Caki2 (cell line): Measurements from ENCODE around the gene PRKRA. TPM values are rescaled to one million over a fixed set of nuclear protein-coding genes. Genes with fewer than 3 reads are reported as not detected.
"Not testable (repeated sequence)": the region's sequence is repeated elsewhere in the genome, so short reads cannot be mapped to it uniquely, and the experiment has no call there.

Source experiments
- DNase-seq: peaks from one replicate; pipeline ENCODE4 v3.0.0-alpha.2; 2015; ENCODE audit warnings: low read depth
- in situ Hi-C: cut with HindIII; loops from 2 replicates; pipeline ENCODE4 v1.10.0; 2016; ENCODE audit warnings: low sequenced_read_pairs, low pct_unique_long_range_greater_than_20kb, mixed read lengths
- total RNA-seq: library from RNA; depleted of rRNA; stranded (reverse); fragments of >200 nt; shearing (Covaris generic); gene quantifications from 2 replicates; pipeline ENCODE4 v1.2.3, GENCODE V29; 2014; ENCODE audit warnings: low replicate concordance

The PRKRA gene
- total RNA-seq, 1 experiment from 2014 or later, result 98.5 TPM

DNA sequence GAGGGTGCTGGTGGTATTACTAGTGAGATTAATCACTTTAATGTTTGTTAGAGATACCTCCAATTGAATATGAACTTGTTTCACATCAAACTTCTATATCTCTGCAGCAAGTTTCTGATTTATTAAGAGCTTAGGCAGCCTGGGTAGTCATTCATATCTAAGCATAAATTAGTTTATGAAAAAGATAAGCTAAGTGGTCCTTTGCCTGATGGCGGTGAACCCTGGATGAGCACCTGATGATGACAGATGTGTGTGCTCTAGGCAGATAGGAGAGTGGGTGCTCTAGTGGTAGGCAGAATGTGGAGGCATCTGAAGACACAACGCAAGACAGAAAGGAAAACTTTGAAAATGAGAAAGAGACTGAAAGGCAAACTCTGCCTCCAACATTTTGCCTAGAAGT, 22.4 kb upstream of the PRKRA start:
- DNase-seq, result no peak
- in situ Hi-C loops, result no loop called here

GRCh38 chr2:178471313-178471712, 20.3 kb upstream of the PRKRA start:
- in situ Hi-C loops, DNase-seq: not testable (repeated sequence)

- DNase-seq, result no peak
- in situ Hi-C loops, result no loop called here
Measured at GRCh38 chr2:178469219-178469849, 18.4 kb upstream of the PRKRA start.

DNA sequence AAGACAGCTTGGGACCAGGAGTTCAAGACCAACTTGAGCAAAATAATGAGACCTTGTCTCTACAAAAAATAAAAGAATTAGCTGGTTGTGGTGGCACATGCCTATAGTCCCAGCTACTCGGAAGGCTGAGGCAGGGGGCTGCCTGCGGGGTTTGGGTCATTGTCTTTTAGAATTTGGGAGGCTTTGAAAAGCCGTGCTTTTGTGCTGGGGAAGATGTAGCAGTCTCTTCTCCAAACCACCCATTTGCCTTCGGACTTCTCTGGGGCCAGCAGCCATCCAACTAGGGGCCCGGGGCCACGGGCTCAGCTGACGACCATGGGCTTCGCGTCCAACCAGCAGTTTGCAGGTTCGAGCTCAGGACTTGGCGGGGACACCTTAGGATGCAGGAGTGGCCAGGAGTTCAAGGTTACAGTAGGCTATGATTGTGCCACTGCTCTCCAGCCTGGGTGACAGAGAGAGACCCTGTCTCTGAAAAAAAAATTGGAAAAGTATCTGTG, 6.5 kb upstream of the PRKRA start:
- no peak for DNase-seq
- in situ Hi-C loops, result no loop called here

GRCh38 chr2:178455947-178456346, 5.0 kb upstream of the PRKRA start:
- no peak for DNase-seq
- in situ Hi-C loops, result no loop called here

DNA sequence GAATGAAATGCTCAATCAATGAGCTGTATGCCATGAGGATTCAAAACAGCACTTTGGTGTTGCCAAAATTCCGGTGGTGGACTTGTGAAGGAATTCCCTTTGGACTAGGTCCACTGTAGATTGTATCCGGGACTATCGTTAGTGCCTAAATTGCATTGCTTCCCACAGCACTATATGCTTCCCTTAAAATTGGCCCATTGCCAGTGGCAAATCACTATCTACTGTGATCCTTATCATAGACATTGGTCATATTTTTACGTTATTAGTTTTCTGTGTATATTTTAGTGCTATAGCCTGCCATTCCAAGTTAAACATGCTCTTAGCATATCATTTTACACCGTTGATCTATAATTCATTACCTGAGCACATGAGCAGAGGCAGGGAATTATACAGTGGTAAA, 1.9 kb upstream of the PRKRA start:
- no peak for DNase-seq
- in situ Hi-C loops, result no loop called here

- DNase-seq, result no peak
- in situ Hi-C loops, result no loop called here
Measured at GRCh38 chr2:178452334-178452733, 1.4 kb upstream of the PRKRA start.

- no peak for DNase-seq
- in situ Hi-C loops, result no loop called here
Measured at GRCh38 chr2:178450524-178450773, 526 bp downstream of the PRKRA start.

GRCh38 chr2:178449700-178450523, 1.1 kb downstream of the PRKRA start:
- in situ Hi-C loops, result no loop called here
- DNase-seq, result no peak

DNA sequence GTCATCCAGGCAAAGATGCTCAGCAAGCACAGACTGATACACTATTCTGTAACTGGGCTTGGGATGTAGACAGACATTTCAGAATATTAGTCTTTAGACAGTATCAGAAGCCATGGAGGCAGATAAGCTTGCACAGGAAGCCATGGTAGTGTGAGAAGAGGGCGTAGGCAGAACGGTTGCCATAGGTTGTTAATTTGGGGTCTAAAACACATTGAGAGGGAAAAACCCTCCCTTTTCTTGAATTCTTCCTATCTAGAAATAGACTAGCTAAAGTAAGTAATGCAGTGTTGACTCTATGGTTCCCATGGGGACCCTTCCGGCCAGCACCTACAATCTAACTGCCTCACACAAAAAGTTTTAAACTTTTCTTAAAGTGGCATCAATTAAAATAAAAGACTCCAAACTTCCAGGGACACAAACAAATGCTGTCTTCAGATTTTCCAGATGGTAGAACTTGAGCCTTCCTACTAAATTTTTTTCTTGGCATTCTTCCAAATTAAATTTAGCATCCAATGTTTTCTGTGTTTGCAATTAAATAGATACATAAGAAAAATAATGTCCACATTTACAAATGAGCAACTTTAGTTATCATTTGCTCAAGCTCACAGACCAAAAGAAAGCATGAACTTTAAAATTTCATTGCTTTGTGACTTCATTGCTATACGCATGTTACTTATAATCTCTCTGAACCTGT, 1.9 kb downstream of the PRKRA start:
- no peak for DNase-seq
- in situ Hi-C loops, result no loop called here

GRCh38 chr2:178441426-178441825, 9.5 kb downstream of the PRKRA start:
- in situ Hi-C loops, result no loop called here
- no peak for DNase-seq

DNA sequence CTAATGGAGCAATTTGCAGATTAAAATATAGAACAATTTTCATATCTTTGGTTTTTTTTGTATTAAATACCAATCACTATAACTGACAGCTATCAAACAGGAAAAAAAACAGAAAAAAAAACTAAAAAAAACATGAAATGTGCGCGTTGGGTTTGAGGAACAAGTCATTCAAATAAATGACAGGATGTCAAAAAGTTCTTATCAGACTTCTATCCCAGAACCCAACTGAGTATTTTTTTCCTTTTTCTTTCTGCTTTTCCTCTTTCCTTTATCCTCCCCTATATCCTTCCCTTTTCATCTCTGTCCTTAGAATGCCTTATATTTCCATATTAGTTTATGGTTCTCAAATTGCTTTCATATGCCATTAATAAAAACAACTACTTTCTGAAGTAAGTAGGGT, 14.3 kb downstream of the PRKRA start:
- in situ Hi-C loops, result no loop called here
- no peak for DNase-seq

DNA sequence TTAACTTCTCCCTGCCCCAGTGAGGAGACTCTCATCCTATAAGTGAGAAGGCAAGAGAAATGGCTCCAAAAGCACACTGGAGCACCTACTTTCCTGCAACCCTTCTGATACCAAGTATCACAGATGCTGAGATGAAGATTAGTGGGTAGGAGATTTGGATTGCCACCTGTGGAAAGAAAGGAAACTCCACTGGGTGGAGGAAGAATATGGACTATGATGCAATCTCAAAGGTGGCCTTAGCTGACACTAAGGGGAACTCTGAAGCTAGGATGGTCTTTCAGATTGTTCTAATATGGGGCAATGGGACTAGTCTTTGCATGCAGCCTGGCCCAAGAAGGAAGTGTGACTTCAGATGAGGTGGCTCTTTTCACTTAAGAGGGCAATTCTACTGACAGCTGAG, 21.6 kb downstream of the PRKRA start:
- in situ Hi-C loops, result no loop called here
- DNase-seq, result no peak

- no peak for DNase-seq
- in situ Hi-C loops, result no loop called here
Measured at GRCh38 chr2:178428396-178428806, 22.6 kb downstream of the PRKRA start.

DNA sequence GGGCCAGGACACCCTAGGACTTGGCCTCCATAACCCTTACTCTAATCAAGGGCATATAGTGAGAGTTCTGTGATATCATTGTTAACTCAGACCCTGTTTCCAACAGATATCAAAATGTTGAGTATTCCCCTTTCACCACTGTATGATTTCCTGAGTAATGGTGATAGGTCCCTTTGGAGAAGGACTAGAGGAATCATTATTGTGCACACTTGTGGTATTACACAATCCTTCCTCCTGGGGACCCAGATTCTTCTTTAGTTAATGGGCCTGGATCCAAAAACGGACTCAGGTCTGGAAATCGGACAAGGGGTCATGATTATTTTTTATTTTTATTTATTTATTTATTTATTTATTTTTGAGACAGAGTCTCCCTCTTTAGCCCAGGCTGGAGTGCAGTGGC, 23.5 kb downstream of the PRKRA start:
- no peak for DNase-seq
- in situ Hi-C loops, result no loop called here

DNA sequence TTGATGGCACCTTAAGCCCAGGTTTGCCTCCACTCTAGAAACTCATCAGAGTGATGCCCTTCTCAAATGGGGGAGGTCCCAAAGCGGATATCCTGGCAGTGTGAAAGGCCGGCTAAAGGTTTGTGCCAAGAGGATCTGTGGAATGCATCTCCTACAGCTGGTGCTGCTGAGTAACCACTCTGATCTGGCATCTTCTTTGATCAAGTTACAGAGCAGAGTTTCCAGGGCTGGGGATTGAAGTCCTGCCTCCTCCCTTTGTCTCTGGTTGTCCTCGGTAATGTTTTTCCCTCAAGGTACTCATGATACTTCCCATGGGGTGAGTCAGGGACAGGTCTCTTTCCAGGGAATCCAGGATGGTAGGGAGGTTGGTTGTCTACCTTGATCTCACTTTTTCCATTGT, 24.6 kb downstream of the PRKRA start:
- DNase-seq, result no peak
- in situ Hi-C loops, result no loop called here

GRCh38 chr2:178425255-178425827, 25.6 kb downstream of the PRKRA start:
- DNase-seq, result no peak

GRCh38 chr2:178423746-178424145, 27.2 kb downstream of the PRKRA start:
- in situ Hi-C loops, DNase-seq: not testable (repeated sequence)

More at GRCh38 chr2:178425255-178425827, 25.6 kb downstream of the PRKRA start:
- in situ Hi-C loops, result no loop called here

DNA sequence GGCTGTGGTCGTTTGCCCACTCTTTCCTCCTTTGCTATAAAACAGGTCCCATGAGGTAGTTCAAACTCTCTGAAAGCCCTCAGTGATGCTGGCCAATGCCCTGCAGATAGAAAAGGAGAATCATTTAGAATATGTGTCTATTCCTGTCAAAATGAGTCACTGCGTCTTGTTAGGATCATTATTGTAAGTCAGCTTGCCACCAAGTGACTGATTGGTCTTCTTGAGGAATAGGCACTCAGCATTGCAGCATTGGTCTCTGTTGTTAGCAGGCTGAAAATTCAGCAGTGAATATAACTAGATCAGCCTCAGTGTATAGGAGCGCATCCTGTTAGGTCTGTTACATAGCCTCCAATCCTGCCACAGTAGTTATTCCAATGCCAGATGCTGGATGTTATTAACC, 28.9 kb downstream of the PRKRA start:
- DNase-seq, result no peak
- in situ Hi-C loops, result no loop called here
